ENCODE measurements around the gene ITFG1. TPM values are rescaled to one million over a fixed set of nuclear protein-coding genes. Genes with fewer than 3 reads are reported as not detected.

Gene ITFG1
- total RNA-seq, 1 experiment from 2014 or later, result 20.0 TPM

- no peak for DNase-seq
- TF ChIP-seq EZH2phosphoT487 (IDR thresholded peaks at IDR 0.05; ENCODE audit: borderline replicate concordance, low read length), result no peak
- no peak for TF ChIP-seq EZH2 (IDR thresholded peaks at IDR 0.05; ENCODE audit: low read length, unreplicated experiment)
- TF ChIP-seq, protein P1, sequence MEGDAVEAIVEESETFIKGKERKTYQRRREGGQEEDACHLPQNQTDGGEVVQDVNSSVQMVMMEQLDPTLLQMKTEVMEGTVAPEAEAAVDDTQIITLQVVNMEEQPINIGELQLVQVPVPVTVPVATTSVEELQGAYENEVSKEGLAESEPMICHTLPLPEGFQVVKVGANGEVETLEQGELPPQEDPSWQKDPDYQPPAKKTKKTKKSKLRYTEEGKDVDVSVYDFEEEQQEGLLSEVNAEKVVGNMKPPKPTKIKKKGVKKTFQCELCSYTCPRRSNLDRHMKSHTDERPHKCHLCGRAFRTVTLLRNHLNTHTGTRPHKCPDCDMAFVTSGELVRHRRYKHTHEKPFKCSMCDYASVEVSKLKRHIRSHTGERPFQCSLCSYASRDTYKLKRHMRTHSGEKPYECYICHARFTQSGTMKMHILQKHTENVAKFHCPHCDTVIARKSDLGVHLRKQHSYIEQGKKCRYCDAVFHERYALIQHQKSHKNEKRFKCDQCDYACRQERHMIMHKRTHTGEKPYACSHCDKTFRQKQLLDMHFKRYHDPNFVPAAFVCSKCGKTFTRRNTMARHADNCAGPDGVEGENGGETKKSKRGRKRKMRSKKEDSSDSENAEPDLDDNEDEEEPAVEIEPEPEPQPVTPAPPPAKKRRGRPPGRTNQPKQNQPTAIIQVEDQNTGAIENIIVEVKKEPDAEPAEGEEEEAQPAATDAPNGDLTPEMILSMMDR (conservative IDR thresholded peaks at IDR 0.05; ENCODE audit: low read depth, low read length), result no peak
- H3K79me2 ChIP-seq (ENCODE audit: low read length), result peaks cover 19% of the 10 kb centered on the region
- H4K20me1 ChIP-seq (ENCODE audit: low read length), result no peaks in the 10 kb centered on the region
- no peaks in the 10 kb centered on the region for H3K9me3 ChIP-seq (ENCODE audit: low read length)
- no peak overlapping the region for H3K27ac ChIP-seq (ENCODE audit: low read length)
- H3F3A ChIP-seq (ENCODE audit: low read length, unreplicated experiment), result no peaks in the 10 kb centered on the region
- intact Hi-C loops (cut with micrococcal nuclease), result no loop called here
- CTCF ChIA-PET, result interaction anchor here (0.7 kb wide), 1 partner anchor 54 kb away, joined by 3 read pairs; no protein-coding TSS in a partner anchor
- ATAC-seq, result no peak
- H3K9ac ChIP-seq (ENCODE audit: low read length), result no peak overlapping the region
- no peak overlapping the region for H3K4me2 ChIP-seq (ENCODE audit: low read length)
- no peak overlapping the region for H2AFZ ChIP-seq (ENCODE audit: low read length)
- no peaks in the 10 kb centered on the region for H3K4me1 ChIP-seq (ENCODE audit: insufficient read depth, low read length)
- peaks cover 13% of the 10 kb centered on the region; the same call in 1 of the 2 replicates for H3K36me3 ChIP-seq (ENCODE audit: low read depth, low read length)
- no TSS peak for BruUV-seq (replicated peaks)
- H3K27me3 ChIP-seq (ENCODE audit: low read length), result no peaks in the 10 kb centered on the region
- POLR2A ChIA-PET (ENCODE audit: unreplicated experiment), result no interaction called here
- H3K4me3 ChIP-seq (ENCODE audit: low read length), result no peak overlapping the region
- no peaks in the 10 kb centered on the region for H3K9me2 ChIP-seq (replicated peaks; ENCODE audit: low read length)
Measured at GRCh38 chr16:47127541-47127940, 333.3 kb downstream of the ITFG1 start.

DNA sequence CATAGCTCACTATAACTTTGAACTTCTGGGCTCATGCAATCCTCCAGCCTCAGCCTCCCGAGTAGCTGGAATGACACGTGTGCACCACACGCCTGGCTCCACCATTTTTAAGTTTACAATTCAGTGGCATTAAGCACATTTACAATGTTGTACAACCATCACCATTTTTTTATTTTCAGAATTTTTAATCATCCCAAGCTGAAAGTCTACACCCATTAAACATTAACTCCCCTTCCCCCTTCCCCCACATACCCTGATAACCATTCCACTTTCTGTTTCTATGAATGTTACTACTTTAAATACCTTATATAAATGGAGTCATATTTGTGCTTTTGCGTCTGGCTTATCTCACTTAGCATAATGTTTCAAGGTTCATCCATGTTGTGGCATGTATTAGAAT is 335.1 kb downstream of the ITFG1 start:
- peaks cover 1% of the 10 kb centered on the region; the same call in 1 of the 2 replicates for H3K79me2 ChIP-seq (ENCODE audit: low read length)
- H3K9ac ChIP-seq (ENCODE audit: low read length), result no peak overlapping the region
- no TSS peak for BruUV-seq (replicated peaks)
- intact Hi-C loops (cut with micrococcal nuclease), result no loop called here
- no peaks in the 10 kb centered on the region for H3K9me3 ChIP-seq (ENCODE audit: low read length)
- H3K36me3 ChIP-seq (ENCODE audit: low read depth, low read length), result peaks cover 14% of the 10 kb centered on the region; the same call in 1 of the 2 replicates
- H4K20me1 ChIP-seq (ENCODE audit: low read length), result no peaks in the 10 kb centered on the region
- ChIA-PET CTCF (no interaction called here), POLR2A (ENCODE audit: unreplicated experiment) (no interaction called here)
- no peak overlapping the region for H3K4me2 ChIP-seq (ENCODE audit: low read length)
- no peaks in the 10 kb centered on the region for H3K27me3 ChIP-seq (ENCODE audit: low read length)
- H3F3A ChIP-seq (ENCODE audit: low read length, unreplicated experiment), result no peaks in the 10 kb centered on the region
- no peak for DNase-seq
- H3K4me3 ChIP-seq (ENCODE audit: low read length), result no peak overlapping the region
- TF ChIP-seq, protein P1 (conservative IDR thresholded peaks at IDR 0.05; ENCODE audit: low read depth, low read length), result no peak
- TF ChIP-seq EZH2phosphoT487 (IDR thresholded peaks at IDR 0.05; ENCODE audit: borderline replicate concordance, low read length), result no peak
- no peak for TF ChIP-seq EZH2 (IDR thresholded peaks at IDR 0.05; ENCODE audit: low read length, unreplicated experiment)
- no peaks in the 10 kb centered on the region for H3K9me2 ChIP-seq (replicated peaks; ENCODE audit: low read length)
- no peak overlapping the region for H3K27ac ChIP-seq (ENCODE audit: low read length)
- no peaks in the 10 kb centered on the region for H3K4me1 ChIP-seq (ENCODE audit: insufficient read depth, low read length)
- no peak for ATAC-seq
- no peak overlapping the region for H2AFZ ChIP-seq (ENCODE audit: low read length)

- no peak overlapping the region for H3K9ac ChIP-seq (ENCODE audit: low read length)
- ChIA-PET POLR2A (ENCODE audit: unreplicated experiment) (no interaction called here), CTCF (no interaction called here)
- no peaks in the 10 kb centered on the region for H3K79me2 ChIP-seq (ENCODE audit: low read length)
- intact Hi-C loops (cut with micrococcal nuclease), result no loop called here
- H3F3A ChIP-seq (ENCODE audit: low read length, unreplicated experiment), result no peaks in the 10 kb centered on the region
- H3K9me3 ChIP-seq (ENCODE audit: low read length), result no peaks in the 10 kb centered on the region
- no peaks in the 10 kb centered on the region for H3K4me1 ChIP-seq (ENCODE audit: insufficient read depth, low read length)
- H2AFZ ChIP-seq (ENCODE audit: low read length), result no peak overlapping the region
- no peak for DNase-seq
- ATAC-seq, result no peak
- BruUV-seq (replicated peaks), result no TSS peak
- H3K4me2 ChIP-seq (ENCODE audit: low read length), result no peak overlapping the region
- H3K36me3 ChIP-seq (ENCODE audit: low read depth, low read length), result 0 out of 2 replicates have a peak, but pooled peaks cover 6% of the 10 kb centered on the region
- H4K20me1 ChIP-seq (ENCODE audit: low read length), result no peaks in the 10 kb centered on the region
- no peak overlapping the region for H3K27ac ChIP-seq (ENCODE audit: low read length)
- no peaks in the 10 kb centered on the region for H3K27me3 ChIP-seq (ENCODE audit: low read length)
- TF ChIP-seq, protein P1 (conservative IDR thresholded peaks at IDR 0.05; ENCODE audit: low read depth, low read length), result no peak
- TF ChIP-seq EZH2phosphoT487 (IDR thresholded peaks at IDR 0.05; ENCODE audit: borderline replicate concordance, low read length) (no peak), EZH2 (IDR thresholded peaks at IDR 0.05; ENCODE audit: low read length, unreplicated experiment) (no peak)
- no peaks in the 10 kb centered on the region for H3K9me2 ChIP-seq (replicated peaks; ENCODE audit: low read length)
- no peak overlapping the region for H3K4me3 ChIP-seq (ENCODE audit: low read length)
Measured at GRCh38 chr16:47113130-47113529, 347.7 kb downstream of the ITFG1 start.

All from PC-3 (cell line).